Occipital lobe (tissue), 2 donors: ENCODE measurements around the gene TECPR1. TPM values are rescaled to one million over a fixed set of nuclear protein-coding genes. Genes with fewer than 3 reads are reported as not detected.

ENCODE experiments used
- DNase-seq: peaks from one replicate; lab custom pipeline; 2025; lab: John Stamatoyannopoulos, UW
- total RNA-seq: library from RNA; depleted of rRNA; stranded (reverse); fragments of >200 nt; gene quantifications from one replicate; pipeline ENCODE4 v1.2.3, GENCODE V29; 2014

TECPR1 gene
- total RNA-seq, 1 donor from 2014 or later = 41.5 TPM

DNA sequence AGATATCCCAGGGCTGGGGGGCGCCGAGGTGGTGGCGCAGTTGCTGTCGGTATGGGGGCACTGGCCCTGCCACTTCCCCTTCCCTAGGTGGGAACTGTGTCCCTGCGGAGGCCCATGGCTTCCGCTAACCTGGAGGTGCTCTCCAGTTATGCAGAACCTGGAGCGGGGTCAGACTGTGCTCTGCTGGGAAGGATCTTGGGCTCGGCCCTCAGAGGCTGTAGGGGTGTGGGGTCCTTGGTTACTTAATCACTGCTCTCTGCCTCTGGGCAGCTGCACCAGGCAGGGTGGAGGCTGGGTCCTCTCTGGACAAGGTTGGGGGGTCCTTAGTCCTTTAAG lies 31.8 kb upstream of the TECPR1 start:
- no peak for DNase-seq

DNA sequence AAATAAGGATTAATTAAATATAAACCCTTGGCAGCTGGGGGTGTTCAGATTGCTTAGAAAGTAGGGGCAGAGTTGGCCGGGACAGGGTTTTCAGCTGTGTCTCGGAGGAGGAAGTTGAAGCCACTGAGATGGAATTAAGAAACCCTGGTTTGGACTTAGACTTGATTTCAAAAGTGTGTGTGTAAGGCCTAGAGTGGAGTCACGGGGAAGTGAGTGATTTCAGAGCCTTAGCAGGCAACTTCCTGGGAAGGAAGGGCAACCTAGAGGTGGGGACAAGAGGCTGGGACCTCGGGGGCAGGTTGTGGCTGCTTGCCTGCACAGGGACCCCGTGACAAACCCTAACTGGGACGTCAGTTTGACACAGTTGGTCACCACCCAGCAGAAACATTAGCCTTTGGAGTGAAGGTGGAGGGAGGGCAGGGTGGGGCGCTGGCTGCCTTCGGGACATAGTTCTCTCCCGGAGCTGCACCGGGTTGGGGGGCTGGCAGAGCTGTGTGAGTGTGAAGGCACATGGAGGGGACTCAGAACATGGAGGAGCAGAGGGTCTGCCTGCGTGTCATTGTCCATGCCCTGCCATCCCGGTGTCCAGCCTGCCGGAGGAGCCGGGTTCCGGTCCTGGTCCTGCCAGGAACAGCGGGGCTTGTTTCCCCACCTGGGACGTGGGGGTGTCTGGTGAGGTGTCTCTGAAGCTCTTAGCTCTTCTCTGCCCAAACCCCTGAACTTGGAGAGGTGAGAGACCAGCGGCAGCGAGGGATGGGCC lies 31.3 kb upstream of the TECPR1 start:
- DNase-seq = no peak

DNA sequence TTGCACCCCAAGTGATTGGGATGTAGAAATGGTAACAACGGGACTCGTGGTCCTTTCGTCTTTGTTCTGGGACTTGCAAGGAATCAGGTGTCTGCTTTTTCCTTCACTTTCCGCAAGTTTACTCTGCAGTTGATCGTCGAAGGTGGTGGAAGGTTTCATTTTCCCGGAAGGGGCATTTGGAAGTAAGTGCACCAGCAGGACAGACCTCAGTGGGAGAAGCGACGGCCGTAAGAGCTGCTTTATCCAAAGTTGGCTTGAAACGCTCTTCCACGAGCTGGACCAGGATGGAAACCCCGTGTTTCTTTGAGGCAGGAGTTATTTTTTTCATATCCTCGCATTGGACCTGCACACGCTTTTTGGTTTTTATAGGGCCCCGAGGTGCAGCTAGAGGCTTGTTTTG lies 30.7 kb upstream of the TECPR1 start:
- no peak for DNase-seq

DNA sequence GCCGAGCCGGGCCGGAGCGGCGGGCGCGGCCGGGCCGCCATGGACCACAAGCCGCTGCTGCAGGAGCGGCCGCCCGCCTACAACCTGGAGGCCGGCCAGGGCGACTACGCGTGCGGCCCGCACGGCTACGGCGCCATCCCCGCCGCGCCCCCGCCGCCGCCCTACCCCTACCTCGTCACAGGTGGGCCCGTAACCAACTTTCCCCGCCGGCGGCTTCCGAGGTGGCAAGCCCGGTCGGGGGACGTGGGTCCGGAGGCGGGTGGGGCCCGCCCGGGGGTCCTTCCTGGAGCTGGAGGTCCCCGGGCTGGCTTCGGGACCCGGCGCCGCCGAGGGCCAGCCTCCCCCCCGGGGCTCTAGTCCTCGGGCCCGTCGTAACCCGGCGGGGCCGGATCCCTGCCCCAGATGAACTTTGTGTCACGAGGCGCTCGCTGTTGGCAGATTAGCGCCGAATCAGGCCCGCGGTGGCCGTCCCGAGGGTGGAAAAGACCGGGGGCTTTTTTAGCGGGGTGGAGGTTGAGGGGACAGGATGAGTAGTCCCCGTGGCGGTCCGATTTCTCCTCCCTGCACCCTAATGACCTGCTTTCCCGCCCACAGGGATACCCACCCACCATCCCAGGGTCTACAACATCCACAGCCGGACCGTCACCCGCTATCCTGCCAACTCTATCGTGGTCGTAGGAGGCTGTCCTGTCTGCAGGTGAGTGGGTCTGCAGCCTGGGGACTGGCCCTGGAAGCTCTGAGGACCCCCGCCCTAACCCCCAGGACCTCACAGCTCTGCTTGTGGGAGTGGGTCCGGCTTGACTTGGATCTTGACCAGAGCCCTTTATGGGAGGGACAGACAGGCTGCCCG lies 29.9 kb upstream of the TECPR1 start:
- DNase-seq = no peak

DNA sequence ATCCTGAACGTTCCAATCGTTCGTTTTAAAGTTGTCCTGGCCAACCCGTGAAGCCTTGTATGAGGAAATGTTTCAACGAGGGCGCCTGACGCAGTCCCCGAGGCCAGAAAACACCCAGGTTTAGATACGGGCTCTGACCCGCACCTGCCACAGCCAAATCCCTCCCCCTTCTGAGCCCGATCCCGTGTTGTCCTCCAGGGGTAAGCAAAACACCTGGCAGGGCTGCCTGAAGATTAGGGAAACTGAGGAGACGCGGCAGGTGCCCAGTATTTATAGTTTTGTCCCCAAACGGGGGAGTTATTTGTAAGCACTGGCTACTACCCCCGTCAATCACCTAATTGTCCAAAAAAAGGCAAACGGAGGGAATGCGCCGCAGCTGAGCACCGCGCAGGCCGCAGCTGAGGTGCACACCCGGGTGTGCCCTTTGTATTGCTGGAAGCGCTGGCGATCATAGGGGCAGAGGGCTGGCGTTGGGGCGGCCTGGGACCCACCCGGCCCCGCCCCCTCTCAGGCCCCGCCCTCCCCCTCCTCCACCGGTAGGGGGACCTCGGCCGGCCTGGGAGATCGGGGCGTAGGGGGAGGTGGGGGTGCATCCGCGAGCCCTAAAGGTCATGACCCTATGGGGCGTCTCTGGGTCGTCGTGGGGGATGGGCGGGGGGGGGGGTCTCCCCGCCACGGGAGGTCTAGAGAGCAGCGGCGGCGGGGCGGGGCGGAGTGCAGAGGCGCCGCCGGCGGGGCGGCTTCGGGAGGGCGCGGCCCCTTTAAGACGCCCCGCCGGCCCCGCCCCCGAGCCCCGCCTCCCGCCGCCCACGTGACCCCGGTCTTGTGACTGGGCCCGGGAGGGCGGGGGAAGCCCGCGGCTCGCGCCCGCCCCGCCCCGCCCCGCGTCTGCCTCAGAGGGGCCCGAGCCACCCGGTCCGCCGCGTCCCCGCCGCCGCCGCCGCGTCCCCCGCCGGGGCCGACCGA lies 29.0 kb upstream of the TECPR1 start, which contains the start of gene BRI3:
TSS of gene BRI3 (plus strand) at position 896 of the 966 bp plus-strand sequence. CDS start 110 bp downstream, outside the sequence.
- DNase-seq = peak; percentile 86

DNA sequence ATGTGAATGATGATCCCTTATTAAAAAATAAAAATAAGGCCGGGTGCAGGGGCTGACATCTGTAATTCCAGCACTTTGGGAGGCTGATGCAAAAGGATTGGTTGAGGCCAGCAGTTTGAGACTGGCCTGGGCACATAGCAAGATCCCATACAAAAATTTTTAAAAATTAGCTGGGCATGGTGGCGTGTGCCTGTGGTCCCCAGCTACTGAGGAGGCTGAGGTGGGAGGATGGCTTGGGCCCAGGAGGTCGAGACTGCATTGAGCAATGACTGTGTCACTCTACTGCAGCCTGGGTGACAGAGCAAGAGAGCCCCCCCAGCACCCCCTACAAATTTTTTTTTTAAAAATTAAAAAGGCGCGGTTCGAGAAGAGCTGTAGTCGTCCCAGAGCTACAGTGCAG lies 28.3 kb upstream of the TECPR1 start:
- DNase-seq = no peak

DNA sequence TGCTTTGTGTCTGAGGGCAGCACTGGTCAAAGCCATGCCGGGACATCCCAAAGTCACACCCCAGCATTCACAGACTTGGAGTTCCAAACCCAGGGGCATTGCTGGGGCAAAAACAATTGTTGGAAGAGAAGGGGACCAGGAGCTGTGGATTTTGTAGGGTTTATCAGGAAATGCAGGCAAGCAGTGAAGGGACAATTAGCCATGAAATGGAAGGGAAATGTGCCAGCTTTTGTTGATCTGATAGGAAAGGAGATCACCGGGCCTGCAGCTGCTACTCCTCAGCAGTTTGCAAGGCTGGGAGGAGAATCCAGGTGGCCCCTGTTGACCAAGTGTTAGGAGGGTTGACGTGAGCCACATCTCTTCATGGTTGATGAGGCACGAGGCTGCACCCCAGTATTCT lies 26.9 kb upstream of the TECPR1 start:
- DNase-seq = no peak

DNA sequence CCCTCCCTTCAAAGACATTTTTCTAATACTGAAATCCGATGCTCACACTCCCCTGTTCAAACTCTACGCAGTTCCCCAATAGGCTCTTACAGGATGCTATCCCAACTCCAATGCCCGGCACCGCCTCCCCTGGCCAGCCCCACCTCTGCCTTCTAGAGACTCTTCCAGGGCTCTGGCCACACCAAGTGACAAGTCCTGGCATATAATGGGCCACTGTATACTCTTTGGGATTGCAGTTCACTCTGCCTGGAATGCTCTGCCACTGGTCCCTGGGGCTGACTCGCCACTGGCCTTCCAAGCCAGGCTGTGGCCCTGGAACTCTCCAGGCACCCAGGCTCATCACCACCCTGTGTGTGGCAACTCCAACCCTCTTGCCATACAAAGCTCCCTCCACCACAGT lies 26.4 kb upstream of the TECPR1 start:
- no peak for DNase-seq

DNA sequence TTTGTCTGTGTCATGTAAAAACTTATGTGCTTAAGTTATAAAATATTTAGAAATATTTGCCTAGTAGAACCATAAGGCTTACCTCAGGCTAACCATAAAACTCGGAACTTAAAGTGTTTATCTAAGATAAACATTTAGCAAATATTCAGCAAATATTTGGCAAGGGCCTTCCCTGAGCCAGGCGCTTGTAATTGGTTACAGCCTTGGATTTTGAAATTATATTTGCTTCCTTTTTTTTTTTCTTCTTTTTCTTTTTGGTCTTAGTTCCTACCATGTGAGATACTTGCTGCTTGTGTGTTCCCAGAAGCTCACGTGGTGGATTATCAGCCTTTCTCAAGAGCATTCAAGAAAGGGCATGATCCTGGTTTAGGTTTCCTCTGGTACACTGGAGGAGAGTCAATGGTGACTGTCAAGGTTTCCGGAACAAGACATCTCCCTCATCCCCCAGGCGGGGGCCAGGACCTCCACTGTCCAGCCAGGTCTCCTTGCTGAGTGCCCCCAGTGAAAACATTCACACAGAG lies 24.3 kb upstream of the TECPR1 start:
- DNase-seq = no peak

DNA sequence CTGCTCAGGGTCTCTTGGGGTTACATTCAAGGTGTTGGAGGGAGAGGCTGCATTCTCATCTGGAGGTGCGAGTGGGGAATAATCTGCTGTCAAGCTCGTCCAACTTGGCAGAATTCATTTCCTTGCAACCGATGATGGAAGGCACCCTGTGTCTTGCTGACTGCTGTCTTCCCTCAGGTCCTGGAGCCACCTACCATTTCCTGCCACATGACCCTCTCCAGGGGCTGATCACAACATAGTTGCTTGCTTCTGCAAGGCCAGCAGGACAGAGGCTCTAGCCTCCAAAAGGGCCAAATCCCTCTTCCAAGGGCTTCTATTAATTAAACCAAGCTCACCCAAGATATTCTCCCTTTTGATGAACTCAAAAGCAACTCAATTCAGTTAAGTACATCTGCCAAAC lies 15.3 kb upstream of the TECPR1 start:
- no peak for DNase-seq

DNA sequence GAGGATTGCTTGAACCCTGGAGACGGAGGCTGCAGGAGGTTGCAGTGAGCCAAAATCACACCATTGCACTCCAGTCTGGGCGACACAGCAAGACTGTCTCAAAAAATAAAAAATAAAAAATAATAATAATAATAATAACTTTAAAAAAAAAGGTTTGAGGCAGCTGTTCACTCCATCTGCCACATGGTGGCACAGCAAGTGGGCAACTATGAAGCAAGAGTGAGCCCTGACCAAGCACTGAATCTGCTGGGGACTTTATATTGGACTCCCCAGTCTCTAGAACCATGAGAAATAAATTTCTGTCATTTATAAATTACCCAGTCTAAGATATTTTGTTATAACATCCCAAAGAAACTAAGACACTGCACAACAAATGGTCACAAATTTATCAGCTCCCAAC lies 14.8 kb upstream of the TECPR1 start:
- DNase-seq = no peak

DNA sequence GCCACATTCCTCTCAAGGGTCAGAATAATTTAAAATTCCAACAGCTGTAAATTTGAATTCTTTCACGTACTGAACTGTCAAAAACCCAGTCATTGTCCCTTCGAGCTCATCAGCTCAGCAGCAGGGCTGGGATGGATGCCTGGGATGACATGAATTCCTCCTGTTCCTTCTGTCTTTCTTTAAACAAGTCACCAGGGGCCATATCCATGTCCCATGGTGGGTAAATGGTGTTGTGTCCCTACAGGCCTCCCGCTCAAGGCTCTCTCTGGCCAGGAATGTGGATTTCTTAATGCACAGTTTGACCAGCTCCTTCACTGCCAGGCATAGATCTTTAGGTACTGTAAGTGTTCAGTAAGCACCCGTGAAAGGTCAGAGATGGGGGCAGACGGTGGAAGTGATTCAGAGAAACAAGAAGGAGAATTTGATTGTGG lies 13.8 kb upstream of the TECPR1 start:
- no peak for DNase-seq

DNA sequence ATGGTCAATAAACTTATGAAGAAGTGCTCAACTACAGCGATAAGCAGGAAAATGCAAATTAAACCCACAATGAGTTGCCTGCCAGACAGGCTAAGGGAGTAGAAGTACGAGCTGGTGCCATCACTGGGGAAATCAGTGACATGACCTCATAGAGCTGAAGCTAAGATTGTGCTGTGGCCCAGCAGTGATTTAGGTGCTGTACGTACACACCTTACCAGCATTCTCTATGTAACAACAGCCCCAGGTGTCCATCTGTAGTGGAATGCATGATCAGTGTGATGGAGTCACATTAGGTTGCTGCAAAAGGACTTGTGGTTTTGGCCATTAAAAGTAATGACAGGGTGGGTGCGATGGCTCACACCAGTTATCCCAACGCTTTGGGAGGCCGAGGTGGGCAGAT lies 5.7 kb upstream of the TECPR1 start:
- DNase-seq = no peak

DNA sequence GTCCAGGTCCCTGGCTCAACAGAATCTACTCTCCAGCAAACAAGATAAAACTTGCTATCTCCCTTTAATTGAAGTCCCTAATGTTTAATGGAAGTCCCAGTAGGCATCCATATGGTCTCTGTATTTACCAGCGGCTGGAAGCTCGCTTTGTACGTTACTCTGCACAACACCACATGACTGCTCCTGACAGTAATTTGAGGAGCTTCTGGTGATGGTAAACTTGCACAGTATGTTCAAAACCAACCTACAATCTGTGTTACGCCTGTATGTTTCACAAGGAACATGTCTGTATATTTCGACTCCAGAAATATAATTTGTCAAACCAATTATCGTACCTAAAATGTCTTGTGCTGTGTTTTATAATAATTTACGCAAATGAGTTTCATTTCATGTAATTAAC lies 4.4 kb upstream of the TECPR1 start:
- DNase-seq = no peak

DNA sequence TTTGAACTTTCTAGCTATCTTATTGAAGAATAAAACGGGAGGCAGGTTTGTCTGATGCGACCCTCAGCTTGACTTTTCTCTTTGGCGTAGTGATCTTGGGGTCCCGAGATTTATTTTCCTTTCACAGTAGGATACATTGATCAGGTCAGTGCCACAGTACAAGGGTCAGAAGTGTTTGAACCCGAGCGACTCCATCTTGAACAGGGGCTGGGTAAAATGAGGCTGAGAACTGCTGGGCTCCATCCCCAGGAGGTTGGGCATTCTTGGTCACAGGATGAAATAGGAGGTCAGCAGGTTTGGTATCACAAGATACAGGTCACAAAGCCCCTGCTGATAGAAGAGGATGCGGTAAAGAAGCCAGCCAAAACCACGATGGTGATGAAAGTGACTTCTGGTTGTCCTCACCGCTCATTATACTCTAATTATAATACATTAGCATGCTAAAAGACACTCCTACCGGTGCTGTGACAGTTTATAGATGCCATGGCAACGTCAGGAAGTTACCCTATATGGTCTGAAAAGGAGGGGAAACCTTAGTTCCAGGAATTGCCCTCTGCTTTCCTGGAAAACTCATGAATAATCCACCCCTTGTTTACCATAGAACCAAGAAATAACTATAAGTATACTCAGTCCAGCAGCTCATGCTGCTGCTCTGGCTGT lies 3.0 kb upstream of the TECPR1 start:
- DNase-seq = no peak

DNA sequence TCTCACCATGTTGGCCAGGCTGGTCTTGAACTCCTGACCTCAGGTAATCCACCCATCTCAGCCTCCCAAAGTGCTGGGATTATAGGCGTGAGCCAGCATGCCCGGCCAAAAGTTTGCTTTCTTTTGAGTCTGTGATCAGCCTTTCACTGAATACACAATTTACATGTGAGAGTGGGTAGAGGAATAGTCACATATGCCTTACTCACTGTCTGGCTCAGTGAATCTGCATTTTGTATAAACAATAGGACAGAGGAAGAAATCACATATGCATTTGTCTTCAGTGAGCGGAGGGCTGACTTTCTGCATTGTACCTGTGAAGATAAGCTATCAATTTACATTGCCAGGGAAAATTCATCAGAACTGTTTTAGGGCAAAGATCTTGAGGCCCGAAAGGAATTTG lies 2.5 kb upstream of the TECPR1 start:
- no peak for DNase-seq

DNA sequence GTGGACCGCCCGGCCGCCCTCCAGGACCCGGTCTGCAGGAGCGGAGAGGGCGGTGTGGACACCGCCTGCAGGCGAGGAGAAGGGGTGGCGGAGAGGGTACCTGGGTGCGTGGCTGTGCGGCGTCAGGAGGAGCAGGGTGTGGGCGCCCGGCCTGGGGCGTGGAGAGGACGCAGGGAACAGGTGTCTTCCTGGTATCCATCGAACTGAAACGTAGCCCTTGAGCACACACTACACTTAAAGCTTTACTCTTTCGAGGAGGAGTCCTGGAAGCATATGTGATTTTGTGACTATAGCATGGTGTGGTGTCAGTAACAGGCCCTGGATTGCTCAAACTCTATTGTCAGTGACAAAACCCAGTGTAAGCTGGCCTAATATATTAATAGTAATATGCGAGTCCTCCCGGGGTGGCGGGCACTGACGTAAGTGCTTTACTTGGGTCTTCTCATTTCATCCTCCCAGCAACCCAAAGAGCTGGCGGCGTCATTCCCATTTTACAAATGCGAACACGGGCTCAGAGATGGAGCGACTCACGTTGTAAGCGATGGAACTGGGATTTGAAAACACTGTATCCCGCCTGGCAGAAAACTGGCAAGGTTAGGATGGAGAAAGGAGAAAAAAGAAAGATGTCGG lies 508 bp upstream of the TECPR1 start:
- DNase-seq = no peak

DNA sequence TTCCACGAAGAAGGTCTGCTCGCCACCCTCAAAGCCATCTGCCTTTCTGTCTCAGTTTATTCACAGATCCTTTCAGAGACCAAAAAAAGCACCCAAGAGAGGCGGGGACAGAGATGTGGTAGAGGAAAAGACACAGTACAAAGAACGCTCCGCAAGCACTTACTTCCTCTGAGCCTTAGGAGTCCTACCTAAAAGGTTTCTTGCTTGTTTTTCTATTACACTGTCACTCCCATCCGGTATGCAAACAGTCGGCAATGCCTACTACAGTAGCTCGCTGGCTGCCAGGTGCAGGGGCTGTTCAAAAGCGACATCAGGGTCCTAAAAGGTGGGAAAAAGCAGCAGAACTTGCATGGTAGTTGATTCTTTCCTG lies 816 bp downstream of the TECPR1 start:
- DNase-seq = no peak

DNA sequence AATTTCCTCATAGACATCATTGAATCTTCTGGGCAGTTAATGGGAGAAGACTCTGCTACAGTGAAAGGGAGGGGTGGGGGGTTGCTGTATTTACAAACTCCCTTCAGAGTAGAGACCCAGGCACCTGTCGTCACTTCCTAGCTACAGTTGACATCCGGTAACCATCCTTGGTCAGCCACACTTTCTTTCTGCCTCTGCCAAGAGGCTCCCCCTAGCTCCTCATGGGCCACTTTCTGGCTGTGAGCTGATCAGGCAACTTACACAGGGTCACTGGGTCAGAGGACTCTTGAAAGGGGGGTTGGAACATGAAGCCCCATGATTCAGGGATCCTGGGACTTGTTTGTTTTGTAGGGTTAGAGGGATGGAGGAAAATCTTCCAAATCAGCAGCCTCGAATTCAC lies 1.2 kb downstream of the TECPR1 start:
- DNase-seq = no peak

DNA sequence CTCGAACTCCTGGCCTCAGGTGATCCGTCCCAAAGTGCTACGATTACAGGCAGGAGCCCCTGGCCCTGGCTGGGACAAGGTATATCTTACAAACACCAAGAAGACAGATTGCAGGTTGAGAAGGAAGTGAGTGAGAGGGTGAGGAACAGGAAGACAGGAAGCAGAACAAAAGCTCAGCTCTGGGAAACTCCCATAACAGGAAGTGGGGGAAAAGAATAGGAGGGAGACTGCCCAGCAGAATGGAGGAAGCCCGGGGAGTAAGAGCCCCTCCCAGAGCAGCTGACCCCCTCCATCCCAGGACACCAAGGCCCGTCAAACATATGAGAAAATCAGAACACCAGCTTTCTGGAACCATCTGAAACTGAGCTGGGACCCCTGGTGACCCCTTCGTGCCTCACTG lies 2.9 kb downstream of the TECPR1 start:
- no peak for DNase-seq

DNA sequence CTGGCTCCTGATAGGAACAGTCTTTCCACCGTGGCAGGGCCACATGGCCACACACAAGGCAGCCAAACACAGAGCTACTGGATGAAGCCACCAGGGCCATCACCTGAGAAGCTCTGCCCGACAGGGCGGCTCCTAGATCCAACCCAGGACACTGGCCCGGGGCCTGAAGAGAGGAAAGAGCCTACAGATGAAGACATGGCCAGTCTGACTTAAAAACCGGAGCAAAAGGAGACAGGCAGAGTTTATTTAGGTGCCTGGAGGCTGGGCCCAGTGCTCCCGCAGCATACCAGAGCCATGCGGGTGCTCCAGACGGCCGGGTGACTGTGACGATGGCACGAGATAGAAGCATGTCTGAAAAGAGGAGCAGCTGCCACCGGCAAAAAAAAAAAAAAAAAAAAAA lies 3.9 kb downstream of the TECPR1 start:
- DNase-seq = no peak
